Measurements from ENCODE around the gene SLC43A1. TPM values are rescaled to one million over a fixed set of nuclear protein-coding genes. Genes with fewer than 3 reads are reported as not detected.

SLC43A1 gene
- polyA plus RNA-seq, 1 donor, result 14.1 TPM

- no peak for DNase-seq (ENCODE audit: low read depth)
Measured at GRCh38 chr11:57497303-57498247, 17.9 kb downstream of the SLC43A1 start.

DNA sequence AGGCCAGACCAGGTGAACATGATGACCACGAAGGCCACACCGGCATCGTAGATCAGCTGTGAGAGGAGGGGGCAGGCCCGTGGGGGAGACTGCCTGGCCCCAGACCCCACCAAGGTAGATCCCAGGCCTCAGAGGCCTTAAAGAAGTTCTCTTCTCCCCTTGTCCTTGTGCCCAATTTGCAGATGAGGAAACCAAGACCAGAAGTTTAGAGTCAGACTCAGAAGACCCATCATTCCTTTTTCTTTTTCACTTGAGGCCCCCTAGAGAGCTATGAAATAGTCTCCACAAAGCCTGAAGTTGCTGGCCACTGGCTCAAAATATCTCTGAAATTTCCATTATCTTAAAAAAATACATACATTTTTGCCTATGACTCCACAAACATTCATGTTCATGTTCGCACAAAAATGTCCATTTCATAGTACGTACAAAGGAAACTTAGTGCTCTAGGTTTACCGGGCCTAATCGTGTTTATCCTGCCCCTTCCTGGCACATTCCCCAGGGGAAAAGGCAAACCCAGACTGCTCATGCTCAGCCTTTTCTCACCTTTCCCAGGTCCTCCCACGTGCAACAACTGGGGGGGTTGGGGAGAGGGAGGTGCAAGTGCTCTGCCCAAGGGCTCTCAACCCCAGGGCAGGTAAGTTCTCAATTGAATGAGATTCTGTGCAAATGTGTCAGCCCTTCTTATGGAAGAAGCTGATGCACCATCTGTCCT is 19.2 kb downstream of the SLC43A1 start:
- no peak for DNase-seq (ENCODE audit: low read depth)

- DNase-seq (ENCODE audit: low read depth), result no peak
Measured at GRCh38 chr11:57493507-57494503, 21.7 kb downstream of the SLC43A1 start.

DNA sequence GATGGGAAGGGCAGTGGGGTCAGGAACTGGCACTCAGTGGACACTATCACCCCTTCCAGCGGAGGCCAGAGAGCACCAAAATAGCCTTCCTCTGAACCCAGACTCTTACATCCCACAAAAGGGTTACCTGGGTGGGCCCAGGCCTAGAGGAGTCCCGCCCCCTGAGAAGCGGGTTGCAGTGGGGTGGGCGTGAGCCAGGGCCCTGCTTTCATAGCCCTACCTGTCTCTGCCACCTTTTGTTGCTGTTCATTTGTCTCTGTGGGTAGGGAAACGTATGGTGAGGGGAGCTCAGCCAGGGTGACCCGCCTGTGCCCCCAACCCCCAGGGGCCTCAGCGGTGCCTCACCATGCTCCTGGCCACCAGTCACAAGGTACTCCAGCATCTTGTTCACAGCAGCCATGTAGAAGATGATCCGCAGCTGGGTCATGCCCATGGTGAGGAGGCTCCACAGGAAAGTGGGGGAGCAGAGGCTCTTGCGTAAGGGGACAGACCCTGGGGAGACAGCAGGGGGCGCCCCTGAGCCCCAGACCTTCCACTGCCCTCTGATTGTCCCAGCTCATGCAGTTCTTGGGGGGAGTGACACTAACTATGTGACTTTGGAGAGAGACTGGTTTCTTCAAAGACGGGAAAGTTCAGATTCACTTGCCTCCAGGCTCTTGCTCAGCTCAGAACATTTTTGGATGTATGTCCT is 24.0 kb downstream of the SLC43A1 start:
- DNase-seq (ENCODE audit: low read depth), result no peak

DNA sequence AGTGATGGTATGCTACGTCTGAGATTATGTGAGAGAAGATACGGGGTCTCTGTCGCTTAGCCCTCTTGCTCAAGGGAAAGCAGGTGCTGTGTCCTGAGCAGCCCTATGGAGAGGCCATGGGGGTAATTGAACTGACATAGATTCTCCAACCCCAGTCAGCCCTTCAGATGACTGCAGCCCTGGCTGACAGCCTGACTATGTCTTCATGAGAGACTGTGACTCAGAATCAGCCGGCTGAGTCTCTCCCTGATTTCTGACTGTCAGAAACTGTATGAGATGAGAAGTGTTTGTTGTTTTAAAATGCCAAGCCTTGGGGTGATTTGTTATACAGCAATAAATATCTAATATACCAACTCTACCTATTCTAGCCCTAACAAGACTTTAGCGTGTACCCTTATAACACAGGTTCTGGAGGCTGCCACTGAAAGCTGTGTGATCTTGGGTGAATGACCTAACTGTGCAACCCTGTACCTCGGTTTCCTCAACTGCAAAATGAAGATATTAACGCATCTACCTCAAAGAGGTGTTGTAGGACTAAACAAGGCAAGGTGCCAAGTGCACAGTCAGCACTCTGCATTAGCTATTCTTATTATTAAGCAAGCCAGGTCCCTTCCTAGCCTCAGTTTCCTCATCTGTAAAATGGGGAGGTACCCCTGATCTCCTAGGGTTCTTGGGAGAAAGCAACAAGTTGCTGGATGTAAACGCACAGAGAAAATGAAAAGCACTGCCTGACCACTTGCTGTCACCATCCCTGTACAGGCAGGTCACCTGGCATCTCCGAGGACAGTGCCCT is 24.9 kb downstream of the SLC43A1 start:
- DNase-seq (ENCODE audit: low read depth), result no peak

GRCh38 chr11:57487920-57488659 is 27.4 kb downstream of the SLC43A1 start:
- DNase-seq (ENCODE audit: low read depth), result no peak

GRCh38 chr11:57487021-57487778 is 28.3 kb downstream of the SLC43A1 start:
- no peak for DNase-seq (ENCODE audit: low read depth)

- no peak for DNase-seq (ENCODE audit: low read depth)
Measured at GRCh38 chr11:57485217-57485990, 30.1 kb downstream of the SLC43A1 start.

DNA sequence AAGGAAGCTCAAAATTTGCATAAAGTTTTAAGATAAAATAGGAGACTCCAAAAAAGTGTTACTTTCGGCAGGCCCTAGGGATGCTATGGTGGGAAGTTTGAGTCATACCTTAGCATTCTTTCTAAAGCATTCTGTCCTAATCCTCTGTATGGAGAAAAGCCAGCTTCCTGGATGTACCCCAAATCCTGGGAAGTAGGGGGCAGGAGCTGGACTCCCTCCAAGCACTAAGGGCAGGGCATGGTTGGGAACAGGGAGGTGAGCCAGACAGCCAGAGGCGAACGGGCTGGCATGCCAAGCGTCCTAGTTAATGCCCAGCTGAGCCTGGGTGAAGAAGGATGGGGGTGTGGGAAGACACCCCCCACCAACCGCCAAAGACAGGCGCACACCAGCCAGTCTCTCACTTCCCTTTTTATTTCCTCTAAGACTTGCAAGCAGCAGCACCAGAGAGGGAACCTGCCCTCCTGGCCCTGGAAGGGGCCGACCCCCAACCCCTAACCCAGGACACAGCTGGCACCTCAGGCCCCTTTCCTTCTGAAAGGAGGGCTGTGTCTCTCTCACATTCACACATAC is 31.3 kb downstream of the SLC43A1 start:
- no peak for DNase-seq (ENCODE audit: low read depth)

DNA sequence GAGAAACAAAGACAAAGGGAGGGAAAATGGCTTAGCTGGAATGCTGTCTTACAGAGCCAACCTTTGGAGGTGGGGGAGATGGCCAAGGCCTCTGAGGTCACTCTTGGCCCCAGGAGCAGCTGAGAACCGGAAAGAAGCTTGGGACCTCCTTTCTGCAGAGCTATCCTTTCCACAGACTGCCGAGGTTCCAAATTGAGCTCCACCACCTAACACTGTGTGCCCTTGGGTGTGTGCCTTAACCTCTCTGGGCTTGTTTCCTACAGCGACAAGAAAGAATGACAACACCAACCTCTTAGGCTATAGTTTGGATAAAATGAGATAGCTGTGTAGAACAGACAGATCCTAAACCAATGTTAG is 32.0 kb downstream of the SLC43A1 start:
- DNase-seq (ENCODE audit: low read depth), result no peak

DNA sequence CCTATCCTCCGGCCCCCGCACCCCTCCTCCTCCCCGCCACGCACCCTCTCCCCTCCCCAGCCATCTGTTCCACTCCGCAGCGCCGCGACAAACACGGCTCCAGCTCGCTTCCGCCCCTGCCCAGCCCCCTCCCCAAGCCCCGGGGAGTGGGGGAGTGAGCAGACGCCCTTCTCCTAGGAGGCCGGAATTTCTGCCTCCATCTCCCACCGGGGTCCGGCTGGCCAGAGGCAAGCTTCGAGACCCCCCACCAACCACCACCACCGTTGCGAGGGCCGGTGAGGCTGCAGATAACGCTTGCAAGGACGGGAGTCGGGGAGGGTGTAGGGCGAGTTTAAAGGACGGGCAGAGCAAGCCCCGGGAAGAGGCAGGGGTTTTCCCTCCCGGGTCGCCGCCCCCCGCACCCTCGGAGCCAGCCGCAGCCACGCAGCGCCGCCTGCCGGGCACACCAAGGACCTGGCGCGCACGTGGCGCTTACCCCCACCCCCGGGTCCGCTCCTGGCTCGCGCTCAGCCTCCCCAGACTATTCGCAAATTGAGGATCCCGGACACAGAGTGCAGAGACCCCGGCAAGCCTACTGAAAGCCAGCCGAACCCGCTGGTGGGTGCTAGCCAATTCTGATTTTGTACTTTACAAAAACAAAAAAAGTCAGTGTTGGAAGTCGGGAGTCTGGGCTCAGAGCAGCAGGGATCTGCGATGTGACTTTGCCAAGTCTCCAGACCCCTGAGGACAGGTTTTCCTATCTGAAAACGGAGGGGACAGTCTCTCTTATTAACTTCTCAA is 32.5 kb downstream of the SLC43A1 start:
- DNase-seq (ENCODE audit: low read depth), result no peak

GRCh38 chr11:57481915-57482781 is 33.4 kb downstream of the SLC43A1 start:
- no peak for DNase-seq (ENCODE audit: low read depth)

GRCh38 chr11:57481315-57481714 is 34.2 kb downstream of the SLC43A1 start:
- no peak for DNase-seq (ENCODE audit: low read depth)

GRCh38 chr11:57480409-57481137 is 34.9 kb downstream of the SLC43A1 start:
- DNase-seq (ENCODE audit: low read depth), result no peak

- DNase-seq (ENCODE audit: low read depth), result no peak
Measured at GRCh38 chr11:57479911-57480310, 35.6 kb downstream of the SLC43A1 start.
